Mesenteric fat pad (tissue), 1 donor: ENCODE data around the gene NSFL1C. TPM values are rescaled to one million over a fixed set of nuclear protein-coding genes. Genes with fewer than 3 reads are reported as not detected.

ENCODE experiments used
- DNase-seq: peaks from one replicate; pipeline ENCODE4 v3.0.0-alpha.2; 2020; ENCODE audit warnings: low spot score
- total RNA-seq: library from RNA; stranded (reverse); fragmentation: NEBNext Ultra II Directional; extraction: Animal tissue kit (Norgen Biotek cat#: 25700); gene quantifications from one replicate; pipeline ENCODE4 v1.2.1, GENCODE V29; 2021
- donor health status: DM: yes; HTN: yes; CAD: no.

Gene NSFL1C
- total RNA-seq, 1 donor from 2014 or later = 78.6 TPM

GRCh38 chr20:1486566-1486965 lies 19.9 kb upstream of the NSFL1C start:
- no peak for DNase-seq

GRCh38 chr20:1484438-1485116 lies 17.9 kb upstream of the NSFL1C start:
- DNase-seq = no peak

- DNase-seq = no peak
These were observed 13.4 kb upstream of the NSFL1C start for GRCh38 chr20:1479831-1480595.

GRCh38 chr20:1478566-1478965 lies 11.9 kb upstream of the NSFL1C start:
- no peak for DNase-seq

GRCh38 chr20:1477896-1478490 lies 11.3 kb upstream of the NSFL1C start:
- no peak for DNase-seq

- DNase-seq = no peak
These were observed 8.4 kb upstream of the NSFL1C start for GRCh38 chr20:1474817-1475603.

GRCh38 chr20:1474325-1474724 lies 7.7 kb upstream of the NSFL1C start:
- DNase-seq = no peak

- no peak for DNase-seq
These were observed 6.9 kb upstream of the NSFL1C start for GRCh38 chr20:1473246-1474220.

- no peak for DNase-seq
These were observed 6.1 kb upstream of the NSFL1C start for GRCh38 chr20:1472556-1473245.

GRCh38 chr20:1471242-1471641 lies 4.6 kb upstream of the NSFL1C start:
- DNase-seq = no peak

GRCh38 chr20:1469925-1470571 lies 3.4 kb upstream of the NSFL1C start:
- DNase-seq = no peak

- DNase-seq = no peak
These were observed 2.8 kb upstream of the NSFL1C start for GRCh38 chr20:1469306-1469905.

- DNase-seq = no peak
These were observed 1.5 kb upstream of the NSFL1C start for GRCh38 chr20:1468117-1468624.

- DNase-seq = no peak
These were observed 887 bp upstream of the NSFL1C start for GRCh38 chr20:1467355-1468116.

GRCh38 chr20:1467082-1467354 lies 369 bp upstream of the NSFL1C start:
- DNase-seq = no peak

GRCh38 chr20:1465470-1466210 lies 1.0 kb downstream of the NSFL1C start:
- no peak for DNase-seq

GRCh38 chr20:1463971-1464570 lies 2.6 kb downstream of the NSFL1C start:
- DNase-seq = no peak
